Pulmonary artery endothelial cell (primary cell): Measurements from ENCODE around the gene TUBD1. TPM values are rescaled to one million over a fixed set of nuclear protein-coding genes. Genes with fewer than 3 reads are reported as not detected.
"Not testable (repeated sequence)": the region's sequence is repeated elsewhere in the genome, so short reads cannot be mapped to it uniquely, and the experiment has no call there.

Experiments
- DNase-seq: peaks from one replicate; pipeline ENCODE4 v3.0.0-alpha.2; 2011; ENCODE audit warnings: low read depth, low spot score
- total RNA-seq: library from RNA; depleted of rRNA; stranded (reverse); fragments of >200 nt; gene quantifications from 2 replicates; pipeline ENCODE4 v1.2.3, GENCODE V29; 2014

TUBD1 gene
- total RNA-seq, 1 donor from 2014 or later: 6.8 TPM

- DNase-seq: no peak
Observed at GRCh38 chr17:59874376-59874775, 18.4 kb downstream of the TUBD1 start.

- DNase-seq: not testable (repeated sequence)
Observed at GRCh38 chr17:59873414-59873813, 19.3 kb downstream of the TUBD1 start.

GRCh38 chr17:59872351-59872750 lies 20.4 kb downstream of the TUBD1 start:
- DNase-seq: no peak

GRCh38 chr17:59870482-59870881 lies 22.3 kb downstream of the TUBD1 start:
- no peak for DNase-seq

- no peak for DNase-seq
Observed at GRCh38 chr17:59869941-59870218, 22.9 kb downstream of the TUBD1 start.

GRCh38 chr17:59863616-59864015 lies 29.1 kb downstream of the TUBD1 start:
- DNase-seq: no peak

- no peak for DNase-seq
Observed at GRCh38 chr17:59859444-59860025, 33.2 kb downstream of the TUBD1 start.

- DNase-seq: no peak
Observed at GRCh38 chr17:59858932-59859331, 33.8 kb downstream of the TUBD1 start.

GRCh38 chr17:59858167-59858816 lies 34.5 kb downstream of the TUBD1 start:
- DNase-seq: no peak

GRCh38 chr17:59856859-59857794 lies 35.6 kb downstream of the TUBD1 start:
- no peak for DNase-seq

GRCh38 chr17:59853919-59854729 lies 38.6 kb downstream of the TUBD1 start:
- not testable (repeated sequence) for DNase-seq

GRCh38 chr17:59853168-59853918 lies 39.4 kb downstream of the TUBD1 start:
- DNase-seq: peak; percentile 78

- not testable (repeated sequence) for DNase-seq
Observed at GRCh38 chr17:59852847-59853167, 39.9 kb downstream of the TUBD1 start.

GRCh38 chr17:59851439-59852375 lies 41.0 kb downstream of the TUBD1 start:
- no peak for DNase-seq

- DNase-seq: not testable (repeated sequence)
Observed at GRCh38 chr17:59850311-59850710, 42.4 kb downstream of the TUBD1 start.

- no peak for DNase-seq
Observed at GRCh38 chr17:59848778-59849177, 44.0 kb downstream of the TUBD1 start.

GRCh38 chr17:59848385-59848668 lies 44.4 kb downstream of the TUBD1 start:
- DNase-seq: no peak

GRCh38 chr17:59846394-59847165 lies 46.2 kb downstream of the TUBD1 start:
- no peak for DNase-seq
